Activated naive CD8-positive, alpha-beta T cell treated with anti-CD3 and anti-CD28 coated beads, Interleukin-2, amount 10 ng/mL, durations not matched to agents 7 days and 5 days (primary cell): ENCODE results near the gene ADPRH. TPM values are rescaled to one million over a fixed set of nuclear protein-coding genes. Genes with fewer than 3 reads are reported as not detected.
"Not testable (repeated sequence)": the region's sequence is repeated elsewhere in the genome, so short reads cannot be mapped to it uniquely, and the experiment has no call there.

Source experiments
- ATAC-seq: fragments of 150-1000 bp; cut with Tn5 transposase; one replicate; pipeline ENCODE4 v1.10.0; 2021; ENCODE audit warnings: low read depth, moderate library complexity
- POLR2A ChIA-PET: fragments of 350-600 bp; sonication (Branson Sonifier 250); formaldehyde crosslinking; loops from one replicate; lab custom pipeline; 2021; ENCODE audit warnings: antibody characterized with exemption; lab: Charles Lee
- DNase-seq: peaks from one replicate; pipeline ENCODE4 v3.0.0; 2021
- H3K27ac Mint-ChIP-seq: one replicate; pipeline ENCODE4 v1.8.0; 2022; ENCODE audit warnings: mild to moderate bottlenecking, mixed read lengths
- H3K27me3 Mint-ChIP-seq: one replicate; pipeline ENCODE4 v1.8.0; 2022; ENCODE audit warnings: mild to moderate bottlenecking, moderate library complexity, mixed read lengths
- H3K36me3 Mint-ChIP-seq: one replicate; pipeline ENCODE4 v1.8.0; 2021; ENCODE audit warnings: mild to moderate bottlenecking, mixed read lengths
- H3K4me1 Mint-ChIP-seq: one replicate; pipeline ENCODE4 v1.8.0; 2021; ENCODE audit warnings: mixed read lengths
- H3K4me3 Mint-ChIP-seq: one replicate; pipeline ENCODE4 v1.8.0; 2022; ENCODE audit warnings: mild to moderate bottlenecking, moderate library complexity, mixed read lengths
- H3K9me3 Mint-ChIP-seq: one replicate; pipeline ENCODE4 v1.8.0; 2021; ENCODE audit warnings: mixed read lengths
- total RNA-seq, 2 experiments: library from RNA; stranded (reverse); gene quantifications; one replicate each; pipeline ENCODE4 v1.2.3, GENCODE V29; 2021

Gene ADPRH
- total RNA-seq, 2 experiments from 2014 or later: 4.5 to 5.9 TPM

DNA sequence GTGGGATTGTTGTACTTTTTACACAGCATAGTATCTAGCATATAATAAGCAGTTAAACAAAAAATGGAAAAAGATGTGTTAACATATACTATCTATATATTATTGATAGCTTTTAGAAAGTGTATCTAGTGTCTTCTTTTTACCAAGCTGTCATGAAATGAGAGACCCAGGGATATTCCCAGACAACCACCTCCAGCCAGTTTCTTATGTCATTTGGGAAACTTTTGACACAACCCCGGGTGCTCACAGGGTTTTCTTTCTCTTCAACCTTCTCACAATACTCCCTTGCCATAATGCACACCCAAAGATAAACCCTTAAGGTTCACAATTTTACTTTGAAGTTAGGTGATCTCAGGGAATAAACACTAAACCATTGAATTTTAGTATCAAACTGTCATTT, 13.6 kb downstream of the ADPRH start:
- Mint-ChIP-seq H3K9me3 (peaks cover 4% of the 10 kb centered on the region), H3K36me3 (peaks cover 15% of the 10 kb centered on the region), H3K27me3 (peaks cover 2% of the 10 kb centered on the region), H3K4me1 (peaks cover 27% of the 10 kb centered on the region), H3K27ac (no peak overlapping the region), H3K4me3 (no peak overlapping the region)
- POLR2A ChIA-PET: no interaction called here
- ATAC-seq: no peak
- DNase-seq: no peak

GRCh38 chr3:119594066-119594465, 14.8 kb downstream of the ADPRH start:
- Mint-ChIP-seq H3K4me3 (no peak overlapping the region), H3K4me1 (peaks cover 23% of the 10 kb centered on the region), H3K9me3 (peaks cover 4% of the 10 kb centered on the region), H3K36me3 (peaks cover 9% of the 10 kb centered on the region), H3K27me3 (peaks cover 2% of the 10 kb centered on the region), H3K27ac (no peak overlapping the region)
- POLR2A ChIA-PET: no interaction called here
- DNase-seq (no peak), ATAC-seq (no peak)

DNA sequence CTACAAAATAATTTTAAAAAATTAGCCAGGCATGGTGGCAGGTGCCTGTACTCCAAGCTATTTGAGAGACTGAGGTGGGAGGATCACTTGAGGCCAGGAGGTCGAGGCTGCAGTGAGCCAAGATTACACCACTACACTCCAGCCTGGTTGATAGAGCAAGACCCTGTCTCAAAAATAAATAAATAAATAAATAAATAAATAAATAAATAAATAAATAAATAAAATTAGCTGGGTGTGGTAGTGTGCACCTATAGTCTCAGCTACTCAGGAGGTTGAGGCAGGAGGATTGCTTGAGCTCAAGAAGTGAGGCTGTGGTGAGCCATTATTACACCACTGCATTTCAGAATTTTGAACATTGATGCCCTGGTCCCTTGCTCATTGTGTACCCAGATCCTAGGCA, 15.6 kb downstream of the ADPRH start:
- H3K4me1 Mint-ChIP-seq: peaks cover 27% of the 10 kb centered on the region

GRCh38 chr3:119595639-119596334, 16.5 kb downstream of the ADPRH start:
- Mint-ChIP-seq H3K27ac (no peak overlapping the region), H3K4me3 (peak overlapping the region; percentile 36), H3K36me3 (no peaks in the 10 kb centered on the region), H3K27me3 (no peaks in the 10 kb centered on the region), H3K9me3 (peaks cover under 1% of the 10 kb centered on the region), H3K4me1 (peaks cover 30% of the 10 kb centered on the region)
- DNase-seq (no peak), ATAC-seq (peak; percentile 10)
- POLR2A ChIA-PET: no interaction called here

More for the DNA sequence above, 15.6 kb downstream of the ADPRH start:
- ATAC-seq, H3K27ac Mint-ChIP-seq, H3K9me3 Mint-ChIP-seq, H3K4me3 Mint-ChIP-seq, H3K27me3 Mint-ChIP-seq, H3K36me3 Mint-ChIP-seq, DNase-seq, POLR2A ChIA-PET: not testable (repeated sequence)

- Mint-ChIP-seq H3K27me3 (no peaks in the 10 kb centered on the region), H3K27ac (no peak overlapping the region), H3K4me3 (no peak overlapping the region), H3K9me3 (no peaks in the 10 kb centered on the region), H3K4me1 (peaks cover 33% of the 10 kb centered on the region), H3K36me3 (no peaks in the 10 kb centered on the region)
- DNase-seq (no peak), ATAC-seq (no peak)
- POLR2A ChIA-PET: no interaction called here
Observed at GRCh38 chr3:119596398-119596797, 17.1 kb downstream of the ADPRH start.

GRCh38 chr3:119597548-119598288, 18.4 kb downstream of the ADPRH start, which contains the start of gene PLA1A:
Gene PLA1A (plus strand): TSS chr3:119597885. CDS start chr3:119597914, 29 bp downstream.
- no peak for ATAC-seq
- POLR2A ChIA-PET: no interaction called here

GRCh38 chr3:119598410-119599098, 19.3 kb downstream of the ADPRH start:
- ATAC-seq (no peak), DNase-seq (no peak)
- no peaks in the 10 kb centered on the region for H3K36me3 Mint-ChIP-seq
- H3K27me3 Mint-ChIP-seq: peaks cover 2% of the 10 kb centered on the region
- no peaks in the 10 kb centered on the region for H3K9me3 Mint-ChIP-seq
- no peak overlapping the region for H3K27ac Mint-ChIP-seq
- peaks cover 33% of the 10 kb centered on the region for H3K4me1 Mint-ChIP-seq
- H3K4me3 Mint-ChIP-seq: no peak overlapping the region
- POLR2A ChIA-PET: no interaction called here

More at GRCh38 chr3:119597548-119598288, 18.4 kb downstream of the ADPRH start, which contains the start of gene PLA1A:
- DNase-seq: no peak
- H3K4me1 Mint-ChIP-seq: peaks cover 33% of the 10 kb centered on the region
- H3K27me3 Mint-ChIP-seq: no peaks in the 10 kb centered on the region
- no peak within 1 kb of the TSS for H3K4me3 Mint-ChIP-seq
- H3K36me3 Mint-ChIP-seq: no peaks in the 10 kb centered on the region
- no peaks in the 10 kb centered on the region for H3K9me3 Mint-ChIP-seq
- H3K27ac Mint-ChIP-seq: peak within 1 kb of the TSS; percentile 14

GRCh38 chr3:119599558-119600174, 20.4 kb downstream of the ADPRH start:
- Mint-ChIP-seq H3K9me3 (no peaks in the 10 kb centered on the region), H3K36me3 (no peaks in the 10 kb centered on the region), H3K27ac (no peak overlapping the region), H3K4me3 (no peak overlapping the region), H3K27me3 (peaks cover 2% of the 10 kb centered on the region), H3K4me1 (peaks cover 36% of the 10 kb centered on the region)
- POLR2A ChIA-PET: interaction anchor here (1.0 kb wide), 1 partner anchor 77 kb away, joined by 3 read pairs; the partner anchor contains the start of gene COX17
- ATAC-seq: no peak
- DNase-seq: no peak

DNA sequence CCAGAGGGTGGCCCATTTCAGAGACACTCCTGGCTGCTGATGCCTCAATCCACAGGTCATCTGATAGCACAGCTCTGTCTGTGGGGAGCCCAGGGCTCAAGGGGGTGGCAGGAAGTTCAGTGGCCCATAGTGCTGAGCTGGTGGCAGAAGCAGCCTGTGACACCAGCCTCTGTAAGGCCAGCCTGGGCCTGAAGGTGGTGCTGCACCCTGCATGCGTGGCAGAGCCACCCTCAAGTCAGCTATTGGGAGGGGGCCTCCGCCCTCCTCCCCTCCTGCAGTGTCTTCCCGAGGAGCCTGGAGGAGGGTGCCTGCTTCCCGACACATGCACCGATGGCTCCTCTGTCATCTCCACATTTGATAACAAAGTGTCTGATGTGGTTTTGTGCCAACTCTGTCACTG, 21.4 kb downstream of the ADPRH start:
- ATAC-seq: peak; percentile 91
- DNase-seq: peak; percentile 48
- no peak overlapping the region for H3K4me3 Mint-ChIP-seq
- H3K36me3 Mint-ChIP-seq: no peaks in the 10 kb centered on the region
- POLR2A ChIA-PET: interaction anchor here (1.0 to 1.8 kb wide), 2 partner anchors 21 to 76 kb away, joined by 3 to 6 read pairs; partner anchors contain the start of genes ADPRH and COX17
- H3K9me3 Mint-ChIP-seq: no peaks in the 10 kb centered on the region
- no peak overlapping the region for H3K27ac Mint-ChIP-seq
- peaks cover 38% of the 10 kb centered on the region for H3K4me1 Mint-ChIP-seq
- H3K27me3 Mint-ChIP-seq: peaks cover 2% of the 10 kb centered on the region

- POLR2A ChIA-PET: interaction anchor here (1.8 kb wide), 1 partner anchor 21 kb away, joined by 6 read pairs; the partner anchor contains the start of gene ADPRH
- peaks cover 2% of the 10 kb centered on the region for H3K27me3 Mint-ChIP-seq
- DNase-seq (no peak), ATAC-seq (no peak)
- no peak overlapping the region for H3K27ac Mint-ChIP-seq
- peaks cover 34% of the 10 kb centered on the region for H3K4me1 Mint-ChIP-seq
- no peak overlapping the region for H3K4me3 Mint-ChIP-seq
- no peaks in the 10 kb centered on the region for H3K9me3 Mint-ChIP-seq
- no peaks in the 10 kb centered on the region for H3K36me3 Mint-ChIP-seq
Observed at GRCh38 chr3:119601154-119601553, 21.9 kb downstream of the ADPRH start.

- Mint-ChIP-seq H3K4me1 (peaks cover 26% of the 10 kb centered on the region), H3K36me3 (no peaks in the 10 kb centered on the region), H3K9me3 (no peaks in the 10 kb centered on the region), H3K27me3 (peaks cover 7% of the 10 kb centered on the region), H3K4me3 (no peak overlapping the region), H3K27ac (no peak overlapping the region)
- POLR2A ChIA-PET: no interaction called here
- DNase-seq (no peak), ATAC-seq (no peak)
Observed at GRCh38 chr3:119602676-119603075, 23.4 kb downstream of the ADPRH start.

DNA sequence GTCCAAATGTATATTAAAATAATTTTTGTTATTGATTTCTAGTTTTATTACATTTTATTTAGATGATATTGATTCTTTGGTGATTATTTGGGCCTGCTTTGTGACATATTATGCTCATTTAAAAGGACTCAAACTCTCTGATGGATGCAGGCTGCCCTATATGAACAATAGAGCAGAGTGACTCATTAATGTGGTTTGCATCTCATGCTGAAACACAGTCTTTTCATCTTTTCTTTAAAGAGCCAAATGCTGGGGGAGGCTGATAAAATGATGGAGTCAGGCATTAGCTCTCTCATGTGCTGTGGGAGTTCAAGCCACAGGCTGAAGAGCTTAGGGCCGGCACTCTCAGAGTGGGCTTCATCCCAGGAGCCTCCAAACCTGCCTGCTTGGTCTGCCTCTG, 25.6 kb downstream of the ADPRH start:
- H3K4me3 Mint-ChIP-seq: no peak overlapping the region
- no peak for ATAC-seq
- no peaks in the 10 kb centered on the region for H3K36me3 Mint-ChIP-seq
- POLR2A ChIA-PET: no interaction called here
- H3K27ac Mint-ChIP-seq: no peak overlapping the region
- no peaks in the 10 kb centered on the region for H3K9me3 Mint-ChIP-seq
- H3K27me3 Mint-ChIP-seq: peaks cover 18% of the 10 kb centered on the region
- no peak for DNase-seq
- peaks cover 15% of the 10 kb centered on the region for H3K4me1 Mint-ChIP-seq
